NCI-H2196 treated with DMSO at 0.1 percent for 48 hours (cell line): ENCODE data around the gene ING5.

ENCODE experiments used
- DNase-seq: peaks from one replicate; lab custom pipeline; 2025; ENCODE audit not compliant: unreplicated experiment; lab: John Stamatoyannopoulos, UW

ING5 gene

GRCh38 chr2:241672243-241673188, 29.3 kb upstream of the ING5 start:
- no peak for DNase-seq

GRCh38 chr2:241673189-241673663, 28.6 kb upstream of the ING5 start:
- no peak for DNase-seq

- no peak for DNase-seq
These were observed 27.8 kb upstream of the ING5 start for GRCh38 chr2:241673797-241674725.

GRCh38 chr2:241675885-241676284, 26.0 kb upstream of the ING5 start:
- DNase-seq, result no peak

- no peak for DNase-seq
These were observed 25.2 kb upstream of the ING5 start for GRCh38 chr2:241676665-241677064.

- no peak for DNase-seq
These were observed 24.4 kb upstream of the ING5 start for GRCh38 chr2:241677392-241677791.

GRCh38 chr2:241678307-241678706, 23.5 kb upstream of the ING5 start:
- no peak for DNase-seq

GRCh38 chr2:241678784-241679540, 22.9 kb upstream of the ING5 start:
- no peak for DNase-seq

- DNase-seq, result no peak
These were observed 21.8 kb upstream of the ING5 start for GRCh38 chr2:241680044-241680443.

- DNase-seq, result no peak
These were observed 20.8 kb upstream of the ING5 start for GRCh38 chr2:241680827-241681599.

GRCh38 chr2:241686324-241686649, 15.6 kb upstream of the ING5 start:
- DNase-seq, result no peak

- DNase-seq, result peak; percentile 91
These were observed 15.0 kb upstream of the ING5 start, which contains the start of gene DTYMK for GRCh38 chr2:241686650-241687425. TSS of gene DTYMK (minus strand) at chr2:241686815. CDS start at chr2:241686783, 32 bp downstream.

- DNase-seq, result no peak
These were observed 12.5 kb upstream of the ING5 start for GRCh38 chr2:241689306-241689705.

GRCh38 chr2:241690202-241690717, 11.6 kb upstream of the ING5 start:
- no peak for DNase-seq

GRCh38 chr2:241692448-241692847, 9.4 kb upstream of the ING5 start:
- DNase-seq, result no peak

GRCh38 chr2:241695651-241696050, 6.2 kb upstream of the ING5 start:
- DNase-seq, result no peak

- no peak for DNase-seq
These were observed 765 bp upstream of the ING5 start for GRCh38 chr2:241701149-241701398.

- DNase-seq, result peak; percentile 76
These were observed 554 bp downstream of the ING5 start for GRCh38 chr2:241702155-241703031.
